NCI-H82 treated with DMSO at 0.1 percent for 48 hours (cell line): ENCODE measurements around the gene NOC2L.

Source experiments
- DNase-seq: peaks from one replicate; lab custom pipeline; 2025; ENCODE audit not compliant: unreplicated experiment; lab: John Stamatoyannopoulos, UW

Gene NOC2L

GRCh38 chr1:942864-943533, 16.1 kb downstream of the NOC2L start:
- DNase-seq, result no peak

DNA sequence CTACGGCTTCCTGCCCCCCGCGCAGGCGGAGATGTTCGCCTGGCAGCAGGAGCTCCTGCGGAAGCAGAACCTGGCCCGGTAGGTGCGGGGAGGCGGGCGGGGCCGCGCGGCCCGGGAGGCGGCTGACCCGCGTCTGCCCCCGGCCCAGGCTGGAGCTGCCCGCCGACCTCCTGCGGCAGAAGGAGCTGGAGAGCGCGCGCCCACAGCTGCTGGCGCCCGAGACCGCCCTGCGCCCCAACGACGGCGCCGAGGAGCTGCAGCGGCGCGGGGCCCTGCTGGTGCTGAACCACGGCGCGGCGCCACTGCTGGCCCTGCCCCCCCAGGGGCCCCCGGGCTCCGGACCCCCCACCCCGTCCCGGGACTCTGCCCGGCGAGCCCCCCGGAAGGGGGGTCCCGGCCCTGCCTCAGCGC, 16.6 kb downstream of the NOC2L start:
- no peak for DNase-seq

- DNase-seq, result peak; percentile 90
These were observed 17.3 kb downstream of the NOC2L start for GRCh38 chr1:941588-942383.

DNA sequence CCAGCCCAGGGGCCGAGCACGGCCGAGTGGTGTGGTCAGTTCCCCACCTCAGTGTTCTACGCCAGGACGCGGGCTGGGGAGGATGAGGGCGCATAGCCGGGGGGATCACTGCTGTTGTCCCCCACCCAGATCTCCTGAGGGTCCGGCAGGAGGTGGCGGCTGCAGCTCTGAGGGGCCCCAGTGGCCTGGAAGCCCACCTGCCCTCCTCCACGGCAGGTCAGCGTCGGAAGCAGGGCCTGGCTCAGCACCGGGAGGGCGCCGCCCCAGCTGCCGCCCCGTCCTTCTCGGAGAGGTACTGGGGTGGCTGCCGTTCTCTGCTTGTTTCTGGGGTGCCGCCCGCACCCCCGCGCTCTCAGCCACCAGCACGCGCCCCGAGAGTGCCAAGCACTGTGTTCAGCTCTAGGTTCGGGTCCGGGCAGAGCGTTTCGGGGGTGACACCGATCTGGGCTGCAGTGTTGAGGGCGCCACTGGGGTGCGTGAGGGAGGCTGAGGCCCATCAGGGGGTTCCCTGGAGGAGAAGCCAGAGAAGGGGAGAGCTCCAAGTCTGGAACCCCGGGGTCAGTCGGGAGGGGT, 18.0 kb downstream of the NOC2L start:
- DNase-seq, result no peak

DNA sequence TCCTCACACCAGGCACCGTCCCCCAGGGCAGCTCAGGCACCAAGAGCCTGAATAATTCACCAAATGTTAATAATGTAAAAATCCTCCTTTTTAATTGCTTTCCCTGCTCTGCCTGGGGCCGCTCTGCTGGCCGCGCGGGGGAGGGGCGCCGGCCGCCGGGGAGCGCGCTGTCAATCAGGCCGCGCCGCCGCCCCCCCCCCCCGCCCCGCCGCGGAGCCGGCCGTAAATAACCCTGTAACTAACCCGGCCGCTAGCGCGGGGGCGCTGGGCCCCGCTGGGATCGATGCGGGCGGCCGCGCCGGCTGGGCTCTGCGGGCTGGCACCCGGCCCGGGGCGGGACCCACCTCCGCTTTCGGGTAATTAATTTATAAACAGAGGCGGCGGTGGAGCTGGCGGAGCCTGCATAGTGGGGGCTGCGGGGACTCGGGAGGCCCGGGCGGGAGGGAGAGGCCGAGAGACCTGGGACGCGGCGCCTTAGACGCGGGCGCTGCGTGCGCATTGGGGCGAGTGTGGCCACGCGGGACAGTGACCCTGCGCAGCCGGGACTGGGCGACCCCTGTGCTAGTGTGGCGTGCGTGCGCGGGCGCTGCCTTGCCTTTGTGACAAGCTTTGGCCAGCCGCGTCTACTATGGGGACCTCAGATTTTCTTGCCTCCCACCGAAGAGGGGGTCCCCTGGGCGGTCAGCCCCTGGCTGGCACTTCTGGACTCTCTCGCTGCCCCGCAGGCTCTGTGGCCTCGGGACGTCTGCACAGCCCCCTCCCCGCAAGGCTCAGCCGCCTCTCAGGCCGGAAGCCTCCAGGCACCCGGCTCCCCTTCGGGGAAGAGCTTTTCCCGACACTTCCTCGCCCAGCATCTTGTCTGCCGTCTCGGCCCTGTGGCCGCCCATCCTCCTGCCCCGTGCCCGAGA, 18.7 kb downstream of the NOC2L start:
- peak; percentile 71 for DNase-seq

DNA sequence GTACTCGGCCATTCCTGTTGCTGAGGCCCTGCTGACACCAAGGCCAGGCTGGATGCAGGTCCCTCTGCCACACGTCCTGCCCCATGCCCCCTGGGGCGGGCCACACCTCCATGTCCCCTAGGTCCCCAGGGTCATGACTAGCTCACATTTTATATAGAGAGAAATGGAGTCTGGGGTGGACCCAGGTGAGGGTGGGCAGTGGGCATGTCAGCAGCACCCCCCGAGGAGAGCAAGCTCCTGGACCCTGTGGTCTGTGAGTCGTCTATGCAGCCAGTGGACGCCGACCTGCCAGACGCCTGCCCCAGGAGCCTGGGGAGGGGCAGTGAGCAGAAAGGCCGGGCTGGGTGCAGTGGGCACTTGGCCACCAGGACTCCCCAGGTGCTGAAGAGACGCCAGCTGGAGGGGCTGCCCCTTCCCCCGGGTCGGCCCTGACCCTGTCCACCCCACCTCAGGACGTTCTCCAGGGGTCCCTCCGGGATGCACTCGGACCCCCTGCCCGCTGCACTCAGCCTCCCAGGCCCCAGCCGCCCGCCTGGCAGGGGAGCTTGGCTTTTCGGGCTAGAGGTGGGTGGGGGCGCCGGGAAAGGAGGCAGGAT, 19.4 kb downstream of the NOC2L start:
- no peak for DNase-seq

DNA sequence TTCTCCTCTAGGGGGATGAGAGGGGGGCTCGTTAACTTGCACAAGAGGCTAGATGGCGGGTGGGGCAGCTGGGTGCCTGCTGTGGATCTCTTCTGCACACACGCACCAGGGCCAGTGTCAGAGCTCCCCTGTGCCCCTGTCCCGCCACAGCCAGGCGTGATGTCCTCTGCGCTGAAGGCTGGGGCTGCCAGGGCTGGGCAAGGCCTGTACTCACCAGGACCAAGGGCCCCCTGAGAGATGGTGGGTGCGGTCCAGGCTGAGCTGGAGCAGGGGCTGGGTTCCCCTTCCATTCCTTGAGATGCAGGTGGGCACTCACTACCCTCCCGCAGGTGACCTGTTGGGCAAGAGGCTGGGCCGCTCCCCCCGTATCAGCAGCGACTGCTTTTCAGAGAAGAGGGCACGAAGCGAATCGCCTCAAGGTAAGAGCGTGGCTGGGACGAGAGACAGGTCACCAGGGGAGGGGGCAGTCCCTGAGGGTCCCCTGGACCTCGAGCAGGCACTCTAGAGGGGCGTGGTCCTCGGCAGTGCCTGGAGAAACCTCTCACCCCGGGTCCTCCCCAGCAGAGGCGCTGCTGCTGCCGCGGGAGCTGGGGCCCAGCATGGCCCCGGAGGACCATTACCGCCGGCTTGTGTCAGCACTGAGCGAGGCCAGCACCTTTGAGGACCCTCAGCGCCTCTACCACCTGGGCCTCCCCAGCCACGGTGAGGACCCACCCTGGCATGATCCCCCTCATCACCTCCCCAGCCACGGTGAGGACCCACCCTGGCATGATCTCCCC, 20.2 kb downstream of the NOC2L start:
- DNase-seq, result no peak

GRCh38 chr1:938088-938683, 20.9 kb downstream of the NOC2L start:
- no peak for DNase-seq

- DNase-seq, result no peak
These were observed 21.5 kb downstream of the NOC2L start for GRCh38 chr1:937521-937920.

- no peak for DNase-seq
These were observed 22.4 kb downstream of the NOC2L start for GRCh38 chr1:936348-937264.

GRCh38 chr1:935751-936231, 23.3 kb downstream of the NOC2L start:
- DNase-seq, result peak; percentile 94

DNA sequence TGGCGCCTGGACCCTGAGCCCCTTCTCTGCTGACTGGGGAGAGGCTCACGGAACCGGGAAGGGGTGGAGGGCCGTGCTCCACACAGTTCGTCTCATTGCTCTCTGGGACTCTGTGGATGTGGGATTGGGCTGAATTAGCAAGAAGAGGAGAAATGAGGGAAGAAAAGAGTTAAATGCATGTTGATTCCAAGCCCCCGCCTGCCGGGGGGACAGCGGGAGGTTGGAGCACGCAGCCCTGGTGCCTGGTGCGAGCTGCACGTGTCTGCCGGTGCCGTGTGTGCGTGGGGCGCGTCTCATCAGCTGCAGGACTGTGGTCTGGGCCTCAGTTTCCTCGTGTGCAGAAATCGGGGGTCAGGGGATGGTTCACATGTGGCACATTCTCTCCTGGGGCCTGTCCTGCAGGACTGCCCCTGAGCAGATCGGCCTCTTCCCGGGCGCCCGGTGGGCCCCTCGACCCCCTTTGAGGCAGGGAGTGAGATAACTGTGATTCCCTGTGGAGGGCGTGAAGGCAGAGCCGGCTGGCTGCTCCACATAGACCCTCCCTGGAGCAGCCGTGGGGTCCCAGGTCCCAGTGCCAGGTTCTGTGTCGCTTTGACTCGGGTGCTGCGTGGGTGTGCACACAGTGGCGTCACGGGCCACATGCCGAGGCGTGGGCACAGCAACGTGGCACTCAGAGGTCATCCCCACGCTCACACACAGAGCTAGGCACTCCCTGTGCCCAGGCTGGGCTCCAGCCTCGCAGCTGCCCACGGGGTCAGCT, 23.9 kb downstream of the NOC2L start:
- no peak for DNase-seq

DNA sequence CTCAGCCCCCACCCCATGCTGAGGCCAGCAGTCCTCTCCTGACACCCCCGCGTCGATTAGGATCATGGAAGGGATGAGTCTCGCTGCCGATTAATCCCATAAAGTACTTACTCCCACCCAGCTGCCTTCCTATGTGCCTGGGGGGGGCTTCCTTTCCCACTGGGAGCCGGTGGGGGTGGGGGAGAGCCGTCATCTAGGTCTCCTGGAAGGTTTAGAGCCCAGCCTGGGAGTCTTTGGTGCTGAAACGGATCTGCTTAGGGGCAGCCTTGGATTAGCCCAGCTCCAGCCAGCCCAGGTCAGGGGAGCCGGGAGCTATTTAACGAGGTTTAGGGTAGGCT, 25.5 kb downstream of the NOC2L start:
- DNase-seq, result peak; percentile 99

GRCh38 chr1:932776-933602, 26.1 kb downstream of the NOC2L start:
- no peak for DNase-seq

DNA sequence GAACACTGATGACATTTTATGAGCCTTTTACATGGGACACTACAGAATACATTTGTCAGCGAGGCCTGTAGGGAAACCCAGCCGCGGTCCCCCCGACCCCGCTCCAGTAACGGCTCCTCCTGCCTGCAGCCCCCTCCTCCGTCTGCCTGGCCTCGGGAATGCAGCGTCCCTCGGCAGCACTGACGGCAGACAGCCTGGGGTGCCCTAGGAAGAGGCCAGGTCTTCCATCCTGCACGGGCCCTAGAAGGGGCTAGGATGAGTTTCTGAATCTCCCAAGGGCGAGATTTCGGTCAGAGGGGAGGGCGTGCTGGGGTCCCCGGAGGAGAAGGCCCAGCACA, 26.9 kb downstream of the NOC2L start:
- no peak for DNase-seq

DNA sequence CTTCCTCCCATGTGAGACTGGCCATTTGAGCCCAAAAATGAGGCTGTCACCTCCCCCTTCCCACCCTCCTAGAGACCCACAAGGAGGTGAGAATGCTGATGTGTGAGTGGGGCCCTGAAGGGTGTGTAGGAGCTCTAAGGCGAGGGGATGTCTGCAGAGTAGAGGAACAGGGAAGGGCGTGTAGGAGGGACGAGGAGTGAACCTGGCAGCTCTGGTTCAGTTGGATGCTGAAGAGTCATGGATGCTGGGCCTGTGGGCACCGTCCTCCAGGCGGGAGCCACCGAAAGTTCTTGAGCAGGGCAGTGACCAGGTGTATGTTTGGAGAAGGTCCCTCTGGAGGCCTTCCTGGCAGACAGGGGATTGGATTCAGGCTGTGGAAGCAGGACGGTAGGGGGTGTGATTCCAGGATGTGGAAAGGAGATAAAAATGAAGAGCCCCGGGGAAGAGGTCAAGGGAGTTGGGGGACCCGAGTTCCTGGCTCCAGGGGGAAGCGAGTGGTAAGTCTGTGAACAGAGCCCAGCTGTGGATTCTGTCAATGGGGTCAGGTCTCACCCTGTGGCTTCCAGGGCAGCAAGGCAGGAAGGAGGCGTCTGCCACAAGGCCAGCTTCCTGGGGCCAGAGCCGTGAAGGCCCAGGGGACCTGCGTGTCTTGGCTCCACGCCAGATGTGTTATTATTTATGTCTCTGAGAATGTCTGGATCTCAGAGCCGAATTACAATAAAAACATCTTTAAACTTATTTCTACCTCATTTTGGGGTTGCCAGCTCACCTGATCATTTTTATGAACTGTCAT, 27.5 kb downstream of the NOC2L start:
- DNase-seq, result no peak
